OCI-LY1 (cell line): ENCODE measurements around the gene TMIGD3.

Experiments used
- EZH2 ChIP-seq: fragments of 200-600 bp; sonication (generic), shearing (Covaris generic); IDR thresholded peaks from 2 replicates; pipeline ENCODE4 v1.8.0; 2017; ENCODE audit warnings: borderline replicate concordance, mixed run types, mild to moderate bottlenecking, antibody characterized with exemption, low read length, moderate library complexity, mixed read lengths
- TF ChIP-seq, protein P1 (sequence below): fragments of 200-600 bp; sonication (generic), shearing (Covaris generic); IDR thresholded peaks from 2 replicates; pipeline ENCODE4 v1.5.1; 2017; ENCODE audit warnings: mild to moderate bottlenecking, antibody characterized with exemption, low read length, moderate library complexity, mixed read lengths

DNA sequence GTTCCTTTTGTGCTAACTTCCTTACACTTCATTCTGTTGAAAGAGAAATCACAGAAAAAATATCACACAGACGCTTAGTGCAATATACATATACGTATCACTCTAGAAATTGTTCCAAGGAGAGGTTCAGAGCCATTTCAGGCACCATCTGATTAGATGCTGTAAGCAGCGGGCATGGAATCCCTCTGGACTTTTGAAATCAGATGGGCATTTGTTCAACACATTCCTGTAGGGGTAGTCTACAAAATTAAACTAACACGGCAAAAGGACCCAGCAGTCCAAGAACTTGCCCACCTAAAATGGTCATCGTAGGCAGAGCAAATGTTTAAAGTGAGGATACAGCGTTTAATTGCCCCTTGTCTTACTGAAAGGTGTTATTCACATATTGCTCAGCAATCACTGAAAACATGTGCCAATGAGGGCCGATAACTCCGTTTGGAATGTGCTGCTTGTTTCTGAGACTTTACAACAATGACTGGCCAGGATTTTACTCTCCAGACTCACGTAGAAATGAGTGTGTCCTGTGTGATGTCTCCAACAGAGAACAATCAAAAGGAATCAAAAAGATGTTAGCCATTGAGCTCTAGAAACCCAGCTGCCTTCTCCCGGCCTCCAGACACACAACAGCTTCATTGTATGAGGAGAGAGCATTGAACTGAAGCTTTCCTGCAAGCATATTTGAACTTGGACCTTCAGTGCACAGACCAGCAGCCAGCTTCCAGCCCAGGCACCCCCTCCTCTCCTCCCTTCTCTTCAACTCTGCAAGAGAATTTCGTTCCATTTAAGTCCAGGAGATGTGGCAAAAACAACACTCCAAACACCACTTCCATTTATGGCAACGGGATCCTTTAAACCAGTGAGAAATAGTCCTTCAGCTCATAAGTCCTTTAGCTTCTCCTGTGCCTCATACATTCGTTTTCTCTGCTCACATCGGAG lies 32.1 kb upstream of the TMIGD3 start:
- TF ChIP-seq, protein P1, sequence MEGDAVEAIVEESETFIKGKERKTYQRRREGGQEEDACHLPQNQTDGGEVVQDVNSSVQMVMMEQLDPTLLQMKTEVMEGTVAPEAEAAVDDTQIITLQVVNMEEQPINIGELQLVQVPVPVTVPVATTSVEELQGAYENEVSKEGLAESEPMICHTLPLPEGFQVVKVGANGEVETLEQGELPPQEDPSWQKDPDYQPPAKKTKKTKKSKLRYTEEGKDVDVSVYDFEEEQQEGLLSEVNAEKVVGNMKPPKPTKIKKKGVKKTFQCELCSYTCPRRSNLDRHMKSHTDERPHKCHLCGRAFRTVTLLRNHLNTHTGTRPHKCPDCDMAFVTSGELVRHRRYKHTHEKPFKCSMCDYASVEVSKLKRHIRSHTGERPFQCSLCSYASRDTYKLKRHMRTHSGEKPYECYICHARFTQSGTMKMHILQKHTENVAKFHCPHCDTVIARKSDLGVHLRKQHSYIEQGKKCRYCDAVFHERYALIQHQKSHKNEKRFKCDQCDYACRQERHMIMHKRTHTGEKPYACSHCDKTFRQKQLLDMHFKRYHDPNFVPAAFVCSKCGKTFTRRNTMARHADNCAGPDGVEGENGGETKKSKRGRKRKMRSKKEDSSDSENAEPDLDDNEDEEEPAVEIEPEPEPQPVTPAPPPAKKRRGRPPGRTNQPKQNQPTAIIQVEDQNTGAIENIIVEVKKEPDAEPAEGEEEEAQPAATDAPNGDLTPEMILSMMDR = no peak
- no peak for TF ChIP-seq EZH2
